B cell (primary cell): ENCODE results near the gene RGS19. TPM values are rescaled to one million over a fixed set of nuclear protein-coding genes. Genes with fewer than 3 reads are reported as not detected.
A peak's percentile ranks its signal among the peaks of the same experiment; 100 is the strongest.

ENCODE experiments used
- ATAC-seq: fragments of 200-7000 bp; cut with Tn5 transposase; one replicate; pipeline ENCODE4 v1.10.0; 2021; ENCODE audit warnings: low read depth, mild to moderate bottlenecking, moderate number of reproducible peaks, moderate library complexity
- CTCF ChIA-PET: fragments of 350-600 bp; sonication (Branson Sonifier 250); formaldehyde crosslinking; loops from one replicate; lab custom pipeline; 2021; ENCODE audit warnings: antibody characterized with exemption, inconsistent platforms; lab: Charles Lee
- POLR2A ChIA-PET: fragments of 350-600 bp; sonication (Branson Sonifier 250); formaldehyde crosslinking; loops from one replicate; lab custom pipeline; 2021; ENCODE audit warnings: antibody characterized with exemption; lab: Charles Lee
- DNase-seq: peaks from one replicate; pipeline ENCODE4 v3.0.0; 2013
- H2AFZ ChIP-seq: 2 replicates; pipeline ENCODE4 v1.6.1; 2012; ENCODE audit warnings: mild to moderate bottlenecking, low read depth, low read length; ENCODE audit not compliant: insufficient read depth, poor library complexity, severe bottlenecking
- H3K27ac ChIP-seq, 2 donors: 1 replicate in 1 of 2; 2 replicates in 1 of 2; pipeline ENCODE4 v1.5.1; 2012 to 2013; ENCODE audit warnings: low read length in 2 of 2, mild to moderate bottlenecking in 2 of 2, moderate library complexity in 1 of 2
- H3K27me3 ChIP-seq, 4 experiments: fragments of 200-600 bp in 1 of 4; sonication (generic) in 1 of 4; replicated peaks in 1 of 4; 1 replicate in 2 of 4; 2 replicates in 2 of 4; pipeline versions ENCODE4 v1.6.1 to v1.7.0; 2013 to 2016; ENCODE audit warnings: low read length in 3 of 4, mild to moderate bottlenecking in 2 of 4, mixed read lengths in 1 of 4, moderate library complexity in 1 of 4; ENCODE audit not compliant: insufficient read depth in 4 of 4, control insufficient read depth in 3 of 4; ENCODE audit errors: control extremely low read depth in 1 of 4
- H3K36me3 ChIP-seq, 2 experiments: replicated peaks in 1 of 2; 1 replicate in 1 of 2; 2 replicates in 1 of 2; pipeline versions ENCODE4 v1.6.1 to v1.7.1; 2013; ENCODE audit warnings: low read length in 1 of 2; ENCODE audit not compliant: insufficient read depth in 2 of 2, control insufficient read depth in 1 of 2; ENCODE audit errors: control extremely low read depth in 1 of 2, extremely low read depth in 1 of 2
- H3K4me1 ChIP-seq, 2 donors: fragments of 200-600 bp in 1 of 2; sonication (generic) in 1 of 2; 1 replicate in 1 of 2; 2 replicates in 1 of 2; pipeline versions ENCODE4 v1.5.1 to v1.6.1; 2013 to 2017; ENCODE audit warnings: low read length in 2 of 2; ENCODE audit not compliant: control insufficient read depth in 2 of 2, insufficient read depth in 2 of 2
- H3K4me2 ChIP-seq: replicated peaks from 2 replicates; pipeline ENCODE3; 2012; ENCODE audit warnings: mild to moderate bottlenecking, low read depth, low read length; ENCODE audit not compliant: poor library complexity, severe bottlenecking
- H3K4me3 ChIP-seq, 5 experiments: fragments of 200-600 bp in 1 of 5; sonication (generic) in 1 of 5; 1 replicate in 3 of 5; 2 replicates in 2 of 5; pipeline versions ENCODE4 v1.5.1 to v1.7.0; 2011 to 2016; ENCODE audit warnings: low read length in 4 of 5, mild to moderate bottlenecking in 4 of 5, low read depth in 2 of 5, control low read depth in 1 of 5, moderate library complexity in 1 of 5; ENCODE audit not compliant: insufficient read depth in 1 of 5; ENCODE audit errors: control extremely low read depth in 1 of 5, extremely low read depth in 1 of 5
- H3K79me2 ChIP-seq: fragments of 200-600 bp; sonication (generic); one replicate; pipeline ENCODE4 v1.6.0; 2016; ENCODE audit warnings: low read length; ENCODE audit not compliant: control insufficient read depth, insufficient read depth
- H3K9ac ChIP-seq: fragments of 200-600 bp; sonication (generic); 2 replicates; pipeline ENCODE4 v1.6.1; 2017; ENCODE audit warnings: mild to moderate bottlenecking, low read length, moderate library complexity
- H3K9me3 ChIP-seq, 3 donors: one replicate each; pipeline versions ENCODE4 v1.6.1 to v1.7.1; 2013; ENCODE audit warnings: low read length in 2 of 3; ENCODE audit not compliant: control insufficient read depth in 2 of 3, insufficient read depth in 1 of 3; ENCODE audit errors: control extremely low read depth in 1 of 3
- H4K20me1 ChIP-seq: 2 replicates; pipeline ENCODE4 v1.6.0; 2012; ENCODE audit warnings: mild to moderate bottlenecking, low read length; ENCODE audit not compliant: insufficient read depth, control insufficient read depth, poor library complexity, severe bottlenecking
- H3K27ac Mint-ChIP-seq: one replicate; pipeline ENCODE4 v1.8.0; 2021; ENCODE audit warnings: mixed read lengths
- H3K27me3 Mint-ChIP-seq: one replicate; pipeline ENCODE4 v1.8.0; 2021; ENCODE audit warnings: mixed read lengths
- H3K4me1 Mint-ChIP-seq: one replicate; pipeline ENCODE4 v1.8.0; 2021; ENCODE audit warnings: mixed read lengths
- H3K4me3 Mint-ChIP-seq: one replicate; pipeline ENCODE4 v1.8.0; 2021; ENCODE audit warnings: mixed read lengths
- H3K9me3 Mint-ChIP-seq: one replicate; pipeline ENCODE4 v1.8.0; 2022; ENCODE audit warnings: mixed read lengths; ENCODE audit not compliant: insufficient read depth
- CTCF ChIP-seq: fragments of 200-600 bp; IDR thresholded peaks from one replicate; pipeline ENCODE4 v1.8.0; 2022; ENCODE audit warnings: antibody characterized with exemption, mild to moderate bottlenecking
- EZH2 ChIP-seq: IDR thresholded peaks from 2 replicates; pipeline ENCODE4 v1.6.1; 2012; ENCODE audit warnings: borderline replicate concordance, low read depth, mild to moderate bottlenecking, moderate library complexity, low read length; ENCODE audit not compliant: insufficient read depth, poor library complexity, severe bottlenecking
- WGBS: methylation state at CpG from one replicate; pipeline ENCODE4 v1.1.5; 2013; ENCODE audit warnings: missing lambda C conversion rate; ENCODE audit not compliant: insufficient coverage; 5-methylcytosine and 5-hydroxymethylcytosine counted together
- intact Hi-C: fragments of 100-400 bp; cut with micrococcal nuclease; formaldehyde crosslinking; loops from one replicate; pipeline ENCODE4 v1.10.0; 2022
- polyA plus RNA-seq: library from polyadenylated mRNA; depleted of rRNA; stranded (reverse); fragments of >200 nt; gene quantifications from 2 replicates; pipeline ENCODE4 v1.2.3, GENCODE V29; 2012
- total RNA-seq, 2 donors: library from RNA; stranded (reverse); fragments of 120-200 nt in 1 of 2; gene quantifications; 1 replicate in 1 of 2; 2 replicates in 1 of 2; pipeline versions ENCODE4 v1.2.3 to v1.2.4, GENCODE V29; 2013 to 2022

RGS19 gene
- total and polyA plus RNA-seq, 2 donors (not counting 1 experiment from before 2014, with no cell fraction given), result 69.4 to 203 TPM

- intact Hi-C loops, result loop anchor here (2.0 to 5.0 kb wide), 3 partner anchors 119 to 212 kb away; partner anchors contain the start of genes PCMTD2, TPD52L2 and UCKL1
- ChIA-PET POLR2A (interaction anchor here (3.7 to 5.5 kb wide), 2 partner anchors 11 to 23 kb away, joined by 24 to 55 read pairs; no protein-coding TSS in a partner anchor), CTCF (interaction anchor here (0.7 to 11.8 kb wide), 4 partner anchors 14 to 579 kb away, joined by 3 to 220 read pairs (median 34); partner anchors contain the start of gene TCEA2)
- 80% methylated on average over 18 of the region's 22 CpGs for WGBS
- peak overlapping the region; percentile 80 to 98 (median 96) for H3K4me3 ChIP-seq
- TF ChIP-seq EZH2 (no peak), CTCF (no peak)
- H3K9me3 Mint-ChIP-seq, result no peaks in the 10 kb centered on the region
- no peak for DNase-seq
- peak overlapping the region; percentile 39 for H3K4me3 Mint-ChIP-seq
- no peak overlapping the region for H2AFZ ChIP-seq
- H3K27me3 Mint-ChIP-seq, result no peaks in the 10 kb centered on the region
- H3K9me3 ChIP-seq, result no peaks in the 10 kb centered on the region
- no peak for ATAC-seq
- H3K27ac Mint-ChIP-seq, result peak overlapping the region; percentile 92
- H3K4me1 ChIP-seq, result peaks cover 27 to 69% of the 10 kb centered on the region in 2 donors
- H3K79me2 ChIP-seq, result peaks cover 20% of the 10 kb centered on the region
- H3K36me3 ChIP-seq, result peaks cover 0 to 48% of the 10 kb centered on the region in 2 experiments
- peak overlapping the region; percentile 77 to 83 for H3K27ac ChIP-seq
- peaks cover 67% of the 10 kb centered on the region for H4K20me1 ChIP-seq
- H3K9ac ChIP-seq, result peak overlapping the region; percentile 85
- H3K4me1 Mint-ChIP-seq, result peaks cover 54% of the 10 kb centered on the region
- no peaks in the 10 kb centered on the region for H3K27me3 ChIP-seq
- peak overlapping the region; percentile 96 for H3K4me2 ChIP-seq
Observed at GRCh38 chr20:64076061-64076997, 3.0 kb downstream of the RGS19 start.
